Activated CD4-positive, alpha-beta T cell treated with anti-CD3 and anti-CD28 coated beads, Interleukin-2, Interleukin-6, amounts not matched to agents 100 ng/mL and 50 ng/mL, durations not matched to agents 16 hours and 8 hours (primary cell): Measurements from ENCODE around the gene GMFB.
A peak's percentile ranks its signal among the peaks of the same experiment; 100 is the strongest.
"Not testable (repeated sequence)": the region's sequence is repeated elsewhere in the genome, so short reads cannot be mapped to it uniquely, and the experiment has no call there.

Source experiments
- DNase-seq: peaks from one replicate; pipeline ENCODE4 v3.0.0-alpha.2; 2020

GMFB gene

GRCh38 chr14:54490445-54491175 lies 1.8 kb upstream of the GMFB start:
- no peak for DNase-seq

- no peak for DNase-seq
Observed at GRCh38 chr14:54489731-54490444, 1.1 kb upstream of the GMFB start.

- no peak for DNase-seq
Observed at GRCh38 chr14:54489318-54489683, 521 bp upstream of the GMFB start.

DNA sequence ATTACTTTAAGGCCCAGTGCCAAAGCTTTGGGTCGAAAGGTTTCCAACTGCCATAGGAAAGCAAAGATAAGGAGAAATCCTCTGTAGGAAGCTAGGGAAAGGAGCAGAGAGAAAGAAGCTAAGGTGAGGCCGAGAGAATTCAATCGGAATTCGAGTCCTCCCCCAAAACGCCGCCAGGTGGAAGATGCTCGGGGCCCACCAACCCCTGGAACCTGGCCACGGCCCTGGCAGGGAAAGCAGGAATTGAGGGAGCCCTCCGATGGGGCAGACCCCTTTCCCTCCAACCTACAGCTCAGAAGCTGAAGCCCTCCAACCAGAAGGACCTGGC lies 498 bp downstream of the GMFB start:
- DNase-seq, result no peak

DNA sequence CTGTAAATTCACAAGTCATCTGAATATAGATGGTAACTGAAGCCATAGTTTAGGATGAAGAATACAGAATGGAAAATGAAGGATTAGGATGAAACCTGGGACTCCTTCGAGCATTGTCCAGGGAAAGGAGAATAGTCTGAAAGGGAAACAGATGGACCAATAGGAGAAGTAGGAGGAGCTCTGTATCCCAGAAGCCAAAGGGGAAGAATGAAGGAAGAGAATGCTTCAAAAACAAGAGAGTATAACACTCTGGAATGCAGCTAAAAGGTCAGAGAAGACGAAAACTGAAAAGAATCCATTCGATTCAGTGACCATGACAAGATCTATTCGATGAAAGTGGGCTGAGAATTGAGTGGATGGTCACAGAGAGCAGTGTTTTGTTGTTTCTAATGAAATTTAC lies 1.0 kb downstream of the GMFB start:
- no peak for DNase-seq

- peak; percentile 7 for DNase-seq
Observed at GRCh38 chr14:54486685-54487084, 2.1 kb downstream of the GMFB start.

DNA sequence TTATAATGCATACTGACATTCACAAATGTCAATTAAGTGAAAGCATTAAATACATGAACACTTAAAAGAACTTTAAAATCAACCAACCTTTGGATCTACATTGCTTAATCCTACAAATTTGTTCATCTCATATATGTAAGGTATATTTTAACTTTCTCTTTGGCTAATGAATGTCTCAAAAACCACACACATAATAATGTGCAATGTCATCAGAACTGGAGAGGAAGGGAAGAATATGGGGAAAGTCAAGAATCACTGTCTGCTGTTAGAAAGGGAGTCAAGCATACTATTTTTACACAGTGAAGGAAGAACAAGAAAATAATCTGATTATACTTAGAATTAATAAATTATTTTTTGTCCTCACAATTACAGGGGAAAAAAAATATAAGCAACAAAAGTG lies 4.9 kb downstream of the GMFB start:
- no peak for DNase-seq

DNA sequence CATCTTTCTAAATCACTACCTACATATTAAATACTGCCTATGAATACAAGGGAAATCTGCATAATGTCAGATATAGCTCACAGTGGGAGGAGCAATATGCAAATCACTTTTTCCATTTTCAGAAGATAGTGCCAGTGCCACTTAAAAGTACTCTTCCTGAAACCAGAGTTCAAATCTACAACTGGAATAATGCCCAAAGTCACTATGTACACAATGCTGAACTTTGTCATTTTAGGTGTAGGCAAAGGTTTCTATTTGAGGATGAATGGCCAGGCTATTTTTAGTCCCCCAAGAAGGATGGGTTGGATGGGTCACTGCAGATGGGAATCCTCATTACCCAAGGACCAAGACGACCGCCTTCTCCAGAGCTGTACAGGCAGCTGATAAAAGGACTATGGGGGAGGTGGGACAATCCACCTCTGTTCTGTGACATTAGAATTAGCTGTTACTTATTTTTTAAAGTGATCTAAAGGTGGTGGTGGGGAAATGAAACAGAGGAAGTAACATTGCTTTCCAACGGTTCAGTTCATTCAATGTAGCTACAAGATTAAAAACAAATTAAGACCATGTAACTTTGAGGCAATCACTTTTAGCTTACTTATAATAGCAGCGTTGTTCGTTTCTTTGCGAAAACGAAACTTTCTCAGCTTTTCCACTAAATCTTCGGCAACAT lies 5.6 kb downstream of the GMFB start:
- no peak for DNase-seq

DNA sequence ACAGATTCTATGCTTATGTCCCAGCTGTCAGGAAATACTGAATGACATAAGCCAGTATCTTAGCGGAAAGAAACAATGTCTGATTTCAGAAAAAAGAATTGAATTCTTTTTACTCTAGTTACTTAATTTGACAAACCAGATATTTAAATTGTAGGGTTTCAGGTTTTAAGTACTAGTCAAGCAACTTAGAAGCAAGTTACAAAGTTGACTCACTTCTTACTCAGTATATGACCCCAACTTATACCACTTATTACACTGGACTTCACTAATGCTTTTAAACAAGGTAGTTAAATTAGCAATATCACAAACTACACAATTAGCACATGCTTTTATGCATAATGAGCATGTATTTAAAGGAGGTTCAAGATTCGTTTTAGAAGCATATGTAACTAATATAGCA lies 7.1 kb downstream of the GMFB start:
- DNase-seq, result no peak

- no peak for DNase-seq
Observed at GRCh38 chr14:54480830-54481562, 7.8 kb downstream of the GMFB start.

GRCh38 chr14:54478636-54479215 lies 10.1 kb downstream of the GMFB start:
- no peak for DNase-seq

GRCh38 chr14:54475911-54476310 lies 12.9 kb downstream of the GMFB start:
- DNase-seq, result no peak

DNA sequence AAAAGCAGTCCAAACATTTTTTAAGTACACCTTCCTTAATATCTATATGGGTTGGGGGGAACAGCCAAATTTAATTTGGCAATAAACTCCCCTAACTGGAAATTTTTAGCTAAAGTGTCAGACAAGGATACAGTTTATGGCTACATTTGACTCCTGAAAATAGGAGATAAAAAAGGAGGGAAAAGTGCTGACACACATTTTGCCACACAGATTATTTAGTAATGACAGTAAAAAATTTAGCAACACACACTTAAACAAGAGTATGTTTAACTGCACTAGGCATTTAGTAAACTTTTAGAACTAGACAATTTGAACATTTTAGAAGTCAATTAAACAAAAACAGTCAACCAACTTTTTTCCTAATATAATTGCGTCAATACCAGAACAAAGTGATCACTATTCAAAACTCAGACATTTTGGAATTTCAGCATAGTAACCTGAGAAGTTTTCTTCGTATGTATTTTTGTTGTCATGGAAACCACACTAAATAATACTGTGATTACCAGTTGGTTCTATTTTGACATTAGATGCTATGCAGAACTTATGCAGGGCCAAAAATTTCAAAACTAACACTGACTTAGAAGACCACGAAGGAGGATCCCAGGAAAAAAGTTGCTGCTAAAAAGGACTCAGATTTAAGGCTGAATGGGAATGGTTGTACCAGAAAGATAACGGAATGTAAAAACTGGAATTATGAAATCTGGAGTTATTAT lies 13.4 kb downstream of the GMFB start:
- DNase-seq, result no peak

- DNase-seq, result no peak
Observed at GRCh38 chr14:54474232-54474793, 14.5 kb downstream of the GMFB start.

DNA sequence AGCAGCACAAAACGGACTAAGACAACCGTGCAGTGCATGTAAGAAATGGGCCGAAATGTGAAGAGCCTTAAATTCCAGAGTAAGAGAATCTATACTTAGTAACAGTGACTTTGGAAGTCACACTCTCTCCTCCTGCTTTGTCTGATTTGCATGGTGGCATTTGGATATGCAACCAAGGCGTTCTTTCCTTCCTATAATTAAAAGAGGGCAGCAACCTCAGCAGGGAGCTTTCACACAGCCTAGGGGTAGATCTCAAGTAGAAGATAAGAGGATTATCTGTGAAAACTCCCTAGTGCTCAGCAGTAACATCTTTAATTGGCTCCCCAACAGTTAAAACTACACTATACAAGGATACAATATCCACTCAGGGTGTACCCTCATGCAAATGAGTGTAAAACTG lies 16.5 kb downstream of the GMFB start:
- no peak for DNase-seq

- no peak for DNase-seq
Observed at GRCh38 chr14:54471641-54472040, 17.1 kb downstream of the GMFB start.

- no peak for DNase-seq
Observed at GRCh38 chr14:54470701-54471100, 18.1 kb downstream of the GMFB start.

- no peak for DNase-seq
Observed at GRCh38 chr14:54467280-54467679, 21.5 kb downstream of the GMFB start.

- DNase-seq, result no peak
Observed at GRCh38 chr14:54465654-54466053, 23.1 kb downstream of the GMFB start.

DNA sequence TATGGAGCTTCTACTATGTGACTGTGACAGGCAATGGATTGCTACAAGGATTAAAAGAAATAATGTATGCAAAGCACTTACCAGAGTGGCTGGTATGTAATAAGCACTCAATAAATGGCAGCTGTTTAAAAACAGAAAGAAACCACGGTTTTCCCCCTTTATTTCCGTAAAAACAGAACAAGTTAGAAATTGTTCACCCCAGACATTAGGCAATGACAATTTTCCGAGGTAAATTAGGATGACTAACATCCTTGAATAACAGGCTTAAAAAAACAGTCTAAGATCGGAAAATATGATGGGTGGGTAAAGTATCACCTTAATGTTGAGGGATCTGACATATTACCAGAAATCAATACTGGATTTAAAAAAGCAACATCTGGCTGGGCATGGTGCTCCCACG lies 26.7 kb downstream of the GMFB start:
- peak; percentile 3 for DNase-seq

GRCh38 chr14:54459106-54459505 lies 29.7 kb downstream of the GMFB start:
- DNase-seq, result no peak

DNA sequence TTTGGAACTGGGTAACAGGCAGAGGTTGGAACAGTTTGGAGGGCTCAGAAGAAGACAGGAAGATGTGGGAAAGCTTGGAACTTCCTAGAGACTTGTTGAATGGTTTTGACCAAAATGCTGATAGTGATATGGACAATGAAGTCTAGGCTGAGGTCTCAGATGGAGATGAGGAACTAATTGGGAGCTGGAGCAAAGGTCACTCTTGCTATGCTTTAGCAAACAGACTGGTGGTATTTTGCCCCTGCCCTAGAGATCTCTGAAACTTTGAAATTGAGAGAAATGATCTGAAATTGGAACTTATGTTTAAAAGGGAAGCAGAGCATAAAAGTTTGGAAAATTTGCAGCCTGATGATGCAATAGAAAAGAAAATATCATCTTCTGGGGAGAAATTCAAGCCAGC lies 30.2 kb downstream of the GMFB start:
- DNase-seq, result not testable (repeated sequence)
